GM21360 (cell line): ENCODE data around the gene RRAS.

ENCODE experiments used
- ATAC-seq: cut with Tn5 transposase; IDR thresholded peaks from one replicate; pipeline ENCODE4 v1.9.1; 2021; ENCODE audit warnings: mild to moderate bottlenecking, moderate library complexity; ENCODE audit not compliant: unreplicated experiment

The RRAS gene

GRCh38 chr19:49655570-49656455 is 15.9 kb upstream of the RRAS start:
- ATAC-seq = no peak

GRCh38 chr19:49654581-49654980 is 14.6 kb upstream of the RRAS start:
- no peak for ATAC-seq

- ATAC-seq = no peak
These were observed 13.5 kb upstream of the RRAS start for GRCh38 chr19:49653466-49653806.

DNA sequence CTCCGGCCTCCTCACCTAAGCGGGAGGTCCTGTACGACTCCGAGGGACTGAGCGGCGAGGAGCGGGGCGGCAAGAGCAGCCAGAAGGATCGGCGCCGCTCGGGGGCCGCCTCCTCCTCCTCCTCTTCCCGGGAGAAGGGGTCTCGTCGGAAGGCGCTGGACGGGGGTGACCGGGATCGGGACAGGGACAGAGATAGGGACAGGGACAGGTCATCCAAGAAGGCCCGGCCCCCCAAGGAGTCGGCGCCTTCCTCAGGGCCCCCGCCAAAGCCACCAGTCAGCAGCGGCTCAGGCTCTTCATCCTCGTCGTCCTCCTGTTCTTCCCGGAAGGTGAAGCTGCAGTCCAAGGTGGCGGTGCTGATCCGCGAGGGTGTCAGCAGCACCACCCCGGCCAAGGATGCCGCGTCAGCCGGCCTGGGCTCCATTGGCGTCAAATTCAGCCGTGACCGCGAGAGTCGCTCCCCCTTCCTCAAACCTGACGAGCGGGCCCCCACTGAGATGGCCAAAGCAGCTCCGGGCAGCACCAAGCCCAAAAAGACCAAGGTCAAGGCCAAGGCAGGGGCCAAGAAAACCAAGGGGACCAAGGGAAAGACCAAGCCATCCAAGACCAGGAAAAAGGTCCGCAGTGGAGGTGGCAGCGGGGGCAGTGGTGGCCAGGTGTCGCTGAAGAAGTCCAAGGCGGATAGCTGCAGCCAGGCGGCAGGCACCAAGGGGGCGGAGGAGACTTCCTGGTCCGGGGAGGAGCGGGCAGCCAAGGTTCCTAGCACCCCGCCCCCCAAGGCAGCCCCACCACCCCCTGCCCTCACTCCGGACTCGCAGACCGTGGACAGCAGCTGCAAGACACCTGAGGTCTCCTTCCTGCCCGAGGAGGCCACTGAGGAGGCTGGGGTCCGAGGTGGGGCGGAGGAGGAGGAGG is 12.9 kb upstream of the RRAS start:
- no peak for ATAC-seq

- ATAC-seq = no peak
These were observed 12.0 kb upstream of the RRAS start for GRCh38 chr19:49651820-49652550.

DNA sequence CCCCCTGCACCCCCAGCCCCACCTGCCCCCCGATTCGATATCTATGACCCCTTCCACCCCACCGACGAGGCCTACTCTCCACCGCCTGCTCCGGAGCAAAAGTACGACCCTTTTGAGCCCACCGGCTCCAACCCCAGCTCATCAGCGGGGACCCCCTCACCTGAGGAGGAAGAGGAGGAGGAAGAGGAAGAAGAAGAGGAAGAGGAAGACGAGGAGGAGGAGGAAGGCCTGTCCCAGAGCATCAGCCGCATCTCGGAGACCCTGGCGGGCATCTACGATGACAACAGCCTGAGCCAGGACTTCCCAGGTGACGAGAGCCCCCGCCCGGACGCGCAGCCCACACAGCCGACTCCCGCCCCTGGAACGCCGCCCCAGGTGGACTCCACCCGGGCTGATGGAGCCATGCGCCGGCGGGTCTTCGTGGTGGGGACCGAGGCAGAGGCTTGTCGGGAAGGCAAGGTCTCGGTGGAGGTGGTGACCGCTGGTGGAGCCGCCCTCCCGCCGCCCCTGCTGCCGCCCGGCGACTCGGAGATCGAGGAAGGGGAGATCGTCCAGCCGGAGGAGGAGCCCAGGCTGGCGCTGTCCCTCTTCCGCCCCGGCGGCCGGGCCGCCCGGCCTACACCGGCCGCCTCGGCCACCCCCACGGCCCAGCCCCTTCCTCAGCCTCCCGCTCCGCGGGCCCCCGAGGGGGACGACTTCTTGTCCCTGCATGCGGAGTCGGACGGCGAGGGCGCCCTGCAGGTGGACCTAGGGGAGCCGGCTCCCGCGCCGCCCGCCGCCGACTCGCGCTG is 11.3 kb upstream of the RRAS start:
- ATAC-seq = no peak

DNA sequence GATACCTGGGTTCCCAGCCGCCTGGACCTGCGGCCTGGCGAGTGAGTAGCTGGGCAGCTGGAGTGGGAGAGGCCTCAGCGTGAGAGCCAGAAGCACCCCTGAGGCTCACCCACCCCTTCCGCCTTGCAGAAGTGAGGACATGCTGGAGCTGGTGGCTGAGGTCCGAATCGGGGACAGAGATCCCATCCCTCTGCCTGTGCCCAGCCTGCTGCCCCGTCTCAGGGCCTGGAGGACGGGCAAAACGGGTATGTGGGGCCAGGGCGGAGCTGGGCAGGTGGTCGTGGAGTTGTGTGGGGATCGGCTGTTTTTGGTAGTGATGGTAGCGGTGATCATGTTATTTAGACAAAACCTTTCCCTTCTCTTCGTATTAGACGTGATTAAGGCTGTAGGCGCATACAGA is 6.6 kb upstream of the RRAS start:
- no peak for ATAC-seq

GRCh38 chr19:49645995-49646394 is 6.1 kb upstream of the RRAS start:
- ATAC-seq = no peak

DNA sequence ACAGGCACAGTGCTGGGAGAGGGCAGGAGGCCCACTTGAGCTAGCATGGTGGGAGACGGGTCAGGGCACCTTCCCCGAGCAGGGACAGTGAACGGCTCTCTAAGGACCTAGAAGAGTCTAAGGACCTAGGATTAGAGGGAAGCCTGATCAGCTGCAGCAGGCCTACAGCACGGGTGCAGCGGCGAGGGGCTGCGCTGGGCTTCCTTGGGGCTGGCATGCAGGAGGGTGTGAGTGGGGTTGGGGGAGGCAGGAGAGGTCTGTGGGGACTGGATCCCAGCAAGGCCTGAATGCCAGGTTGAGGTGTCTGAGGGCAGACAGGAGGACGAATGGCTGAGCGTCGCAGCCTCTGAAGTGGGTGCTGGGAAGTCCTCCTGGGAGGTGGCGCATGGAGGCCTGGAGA is 5.6 kb upstream of the RRAS start:
- ATAC-seq = no peak

- ATAC-seq = no peak
These were observed 3.5 kb upstream of the RRAS start for GRCh38 chr19:49643466-49643865.

DNA sequence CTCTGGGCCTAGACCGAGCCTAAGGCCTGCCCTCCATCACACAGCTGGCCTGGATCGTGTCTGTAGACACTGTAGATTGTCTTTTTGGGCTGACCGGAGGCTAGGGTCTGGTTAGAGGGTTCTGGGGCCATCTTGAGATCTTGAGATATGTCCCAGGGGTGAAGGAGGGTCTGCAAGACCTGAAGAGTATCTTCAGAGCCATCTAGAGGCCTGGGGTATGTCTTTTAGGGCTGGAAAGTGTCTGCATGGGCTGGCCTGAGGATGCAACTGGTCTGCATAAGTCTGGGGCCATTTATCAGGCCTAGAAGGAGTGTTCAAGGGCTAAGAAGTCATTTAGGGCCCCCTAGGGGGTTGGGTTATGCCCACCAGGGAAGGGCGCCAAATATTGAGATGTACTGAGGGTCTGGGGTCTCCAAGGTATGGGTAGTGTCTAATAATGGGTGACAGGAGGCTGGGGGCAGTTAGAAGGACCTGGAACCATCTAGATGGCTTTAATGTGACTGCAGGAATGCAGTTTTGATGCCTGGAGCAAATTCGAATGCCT is 2.6 kb upstream of the RRAS start:
- no peak for ATAC-seq

DNA sequence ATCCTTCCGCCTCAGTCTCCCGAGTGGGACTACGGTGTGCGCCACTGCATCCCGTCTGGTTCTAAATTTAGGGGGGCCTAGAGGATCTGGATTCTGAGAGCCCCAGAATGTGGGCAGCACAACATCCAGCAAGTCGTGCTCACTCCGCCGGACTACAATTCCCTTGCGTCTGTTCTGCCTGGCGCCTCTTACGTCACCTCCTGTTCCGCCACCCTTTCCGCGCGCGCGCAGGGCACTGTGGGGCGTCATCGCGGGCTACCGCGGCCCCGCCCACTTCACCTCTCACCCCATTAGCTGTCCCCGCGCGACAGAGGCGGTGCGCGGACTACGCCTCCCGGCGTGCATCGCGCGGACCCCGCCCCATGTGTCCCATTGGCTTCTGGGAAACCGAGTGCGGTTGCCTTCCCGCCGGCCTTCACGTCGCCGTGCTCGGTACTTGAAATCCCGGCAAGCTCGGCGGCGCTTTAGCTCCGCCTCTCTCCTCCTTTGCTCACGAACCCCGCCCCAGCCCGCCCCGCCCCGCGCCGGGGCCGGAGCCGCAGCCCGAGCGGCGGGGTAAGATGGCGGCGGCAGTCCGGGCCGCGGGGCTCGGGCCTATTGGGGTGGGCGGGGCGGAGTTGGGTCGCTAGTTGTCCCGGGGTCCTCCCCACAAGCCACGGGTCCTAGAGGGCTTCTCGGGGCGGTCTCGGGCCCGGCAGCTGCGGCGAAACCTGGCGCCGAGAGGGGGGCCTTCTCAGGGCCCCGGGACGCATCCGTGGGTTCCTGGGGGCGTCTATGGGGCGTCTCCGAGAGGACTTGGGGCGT is 1.9 kb upstream of the RRAS start, which contains the start of gene SCAF1:
TSS of gene SCAF1 (plus strand) at position 522 of the 804 bp plus-strand sequence. CDS start 2,818 bp downstream, outside the sequence.
- peak; percentile 43 for ATAC-seq

GRCh38 chr19:49639401-49640112 is 386 bp downstream of the RRAS start:
- no peak for ATAC-seq

GRCh38 chr19:49637821-49638738 is 1.9 kb downstream of the RRAS start:
- no peak for ATAC-seq

DNA sequence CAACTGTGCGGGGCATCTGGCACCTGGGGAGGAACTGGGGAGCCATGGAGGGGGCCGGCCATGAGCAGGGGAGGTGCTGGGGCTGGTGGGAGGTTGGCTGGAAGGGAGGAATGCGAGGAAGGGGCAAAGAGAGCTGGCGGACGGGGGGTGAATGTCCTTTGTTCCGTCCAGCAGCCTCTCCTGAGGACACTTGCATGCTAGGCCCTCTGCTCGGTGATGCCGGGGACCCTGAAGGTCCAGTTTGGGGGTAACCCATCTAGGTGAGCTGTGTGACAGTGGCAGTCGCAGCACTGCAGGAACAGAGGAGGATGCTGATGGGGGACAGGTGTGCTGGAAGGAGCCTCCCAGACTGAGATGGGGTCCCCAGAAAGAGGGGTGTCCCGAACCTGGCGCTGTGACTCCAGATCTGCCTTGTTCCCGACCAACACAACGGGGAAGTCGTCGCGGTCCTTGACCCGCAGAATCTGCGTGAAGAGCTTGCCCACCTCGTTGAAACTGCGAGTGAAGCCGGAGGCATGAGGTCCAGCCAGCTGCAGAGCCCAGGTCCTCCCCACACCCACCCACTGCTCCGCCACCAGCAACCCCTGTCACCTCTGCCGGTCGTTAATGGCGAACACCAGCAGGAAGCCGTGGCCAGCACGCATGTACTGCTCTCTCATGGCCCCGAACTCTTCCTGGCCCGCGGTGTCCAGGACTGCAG is 3.6 kb downstream of the RRAS start:
- no peak for ATAC-seq

- no peak for ATAC-seq
These were observed 4.3 kb downstream of the RRAS start for GRCh38 chr19:49635530-49636232.
